Panc1 (cell line): Measurements from ENCODE around the gene MUC2.

Experiments used
- CTCF ChIP-seq: fragments of 450-650 bp; IDR thresholded peaks from 2 replicates; pipeline ENCODE4 v1.5.1; 2017; ENCODE audit warnings: mild to moderate bottlenecking
- POLR2AphosphoS5 ChIP-seq: IDR thresholded peaks from 2 replicates; pipeline ENCODE4 v1.6.1; 2012; ENCODE audit warnings: mild to moderate bottlenecking, low read depth, low read length, moderate library complexity
- REST ChIP-seq, 2 experiments: IDR thresholded peaks; 2 replicates each; pipeline ENCODE4 v1.6.1; 2011 to 2012; ENCODE audit warnings: low read depth in 2 of 2, control low read depth in 1 of 2, low read length in 1 of 2, mild to moderate bottlenecking in 1 of 2, moderate library complexity in 1 of 2; ENCODE audit not compliant: insufficient read depth in 1 of 2

GRCh38 chr11:1116104-1116503 is 41.4 kb downstream of the MUC2 start:
- TF ChIP-seq CTCF (no peak), REST (IDR thresholded peaks at IDR 0.05; ENCODE audit: insufficient read depth in 1 of 2, low read depth in 2 of 2, low read length in 1 of 2) (no peak), POLR2AphosphoS5 (no peak)
